Hypothalamus (tissue), 51 donors: ENCODE data around the gene TBX5.

Experiments used
- DNase-seq, 51 donors: peaks; one replicate each; lab custom pipeline; 2025; lab: John Stamatoyannopoulos, UW

Gene TBX5

DNA sequence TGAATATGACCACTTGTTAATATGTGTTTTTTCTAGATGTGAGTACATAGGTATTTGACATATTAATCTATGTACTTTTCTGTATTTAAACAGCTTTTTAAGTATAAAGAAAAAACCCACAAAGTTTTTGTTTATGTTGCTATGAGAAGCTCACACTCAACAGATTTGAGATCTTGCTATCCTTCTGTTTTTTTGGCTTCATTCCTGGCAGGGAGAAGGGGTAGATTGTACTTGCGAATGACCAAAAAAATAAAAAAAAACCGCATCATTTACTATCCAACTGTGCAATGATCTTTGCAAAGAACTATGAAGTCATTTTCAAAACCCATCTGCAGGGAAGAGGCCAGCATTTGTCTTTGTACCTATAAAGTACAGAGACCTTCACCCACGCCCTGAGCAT is 28.4 kb upstream of the TBX5 start:
- no peak for DNase-seq

DNA sequence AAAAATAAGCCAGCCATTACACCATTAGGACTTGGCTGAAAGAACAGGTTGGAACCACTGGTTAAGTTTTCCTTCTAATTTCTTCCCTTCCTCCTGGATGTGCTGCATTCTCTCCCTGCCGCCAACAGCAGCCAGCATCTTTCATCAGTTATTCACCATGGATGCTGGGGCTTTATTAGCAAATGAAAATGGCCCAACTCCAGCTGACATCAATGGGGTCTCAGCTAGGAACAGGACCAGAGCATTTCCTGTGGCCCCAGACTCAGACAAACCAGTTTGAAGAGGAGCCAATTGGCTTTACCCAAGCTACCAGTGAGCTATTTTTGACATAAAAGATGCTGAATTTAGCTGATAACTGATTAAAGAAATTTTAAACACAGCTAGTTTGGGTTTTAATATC is 26.0 kb upstream of the TBX5 start:
- no peak for DNase-seq

GRCh38 chr12:114430306-114430705 is 24.4 kb upstream of the TBX5 start:
- DNase-seq: no peak

- no peak for DNase-seq
Measured at GRCh38 chr12:114425031-114425626, 19.2 kb upstream of the TBX5 start.

DNA sequence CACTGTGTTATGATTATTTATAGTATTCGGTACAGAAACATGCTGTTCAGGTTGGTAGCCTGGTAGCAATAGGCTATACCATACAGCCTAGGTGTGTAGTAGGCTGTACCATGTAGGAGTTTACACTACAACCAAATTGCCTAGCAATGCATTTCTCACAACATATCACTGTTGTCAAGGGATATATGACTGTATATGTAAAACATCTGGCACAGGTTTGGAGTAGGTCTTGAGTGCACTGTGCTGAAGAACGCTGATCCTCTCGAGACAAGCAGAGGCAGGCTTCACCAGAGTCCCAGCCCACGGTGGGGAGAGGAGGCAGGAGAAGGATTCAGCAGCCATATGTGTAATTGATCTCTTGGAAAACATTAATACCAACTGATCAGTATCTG is 15.0 kb upstream of the TBX5 start:
- DNase-seq: no peak

- no peak for DNase-seq
Measured at GRCh38 chr12:114420182-114420943, 14.4 kb upstream of the TBX5 start.

DNA sequence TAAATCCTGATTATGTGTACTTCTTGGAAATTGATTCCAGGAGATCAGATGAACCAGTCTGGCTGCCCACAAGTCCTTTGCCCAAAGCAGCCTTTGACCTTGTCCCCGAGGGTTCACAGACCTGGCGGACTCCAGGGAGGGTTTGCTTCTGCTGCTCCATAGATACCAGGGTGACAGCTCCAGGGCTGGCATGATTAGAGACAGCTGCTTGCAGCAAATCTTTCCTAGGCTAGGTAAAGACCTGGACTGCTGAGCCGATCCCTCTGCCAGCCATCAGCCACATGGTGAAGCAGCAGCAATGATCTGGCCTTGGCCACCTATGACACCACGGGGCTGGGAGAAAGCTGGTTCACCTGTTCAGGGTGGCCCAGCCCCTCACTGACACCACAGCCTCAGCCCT is 10.1 kb upstream of the TBX5 start:
- peak in 1 of 51 donors; percentile 1 for DNase-seq

- no peak for DNase-seq
Measured at GRCh38 chr12:114415525-114415868, 9.6 kb upstream of the TBX5 start.

DNA sequence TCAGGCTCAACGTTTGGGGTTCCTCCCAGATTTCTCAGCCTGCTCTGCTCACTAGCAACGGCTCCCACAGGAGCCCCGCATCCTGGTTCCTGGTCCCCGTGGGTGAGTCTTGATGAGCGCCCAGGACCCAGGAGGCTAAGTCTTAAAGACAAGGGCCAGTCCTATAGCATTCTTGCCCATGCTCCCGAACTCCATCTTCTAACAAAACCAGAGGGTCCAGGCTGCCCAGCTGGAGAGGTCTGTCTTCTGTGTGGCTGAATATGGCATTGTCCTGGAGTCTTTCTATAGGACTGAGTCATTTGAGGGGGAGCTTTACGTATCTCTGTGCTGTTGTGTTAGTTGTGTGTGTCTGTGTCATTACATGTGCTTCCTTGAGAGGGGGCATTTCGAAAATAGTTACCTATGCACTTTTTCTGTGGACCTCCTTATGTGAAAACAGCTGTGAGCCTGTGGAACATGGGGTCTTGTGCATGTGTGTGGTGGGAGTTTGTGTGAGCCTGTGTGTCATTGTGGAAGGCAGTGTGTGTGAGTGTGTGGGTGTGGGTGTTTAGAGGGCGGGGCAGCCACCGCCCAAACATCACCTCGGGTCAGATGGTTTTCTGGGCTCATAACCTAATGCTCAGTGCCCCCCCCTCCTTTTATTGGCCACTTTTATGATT is 9.1 kb upstream of the TBX5 start:
- no peak for DNase-seq

GRCh38 chr12:114414031-114414865 is 8.3 kb upstream of the TBX5 start:
- DNase-seq: no peak

GRCh38 chr12:114412825-114413749 is 7.1 kb upstream of the TBX5 start:
- DNase-seq: no peak

GRCh38 chr12:114412307-114412706 is 6.4 kb upstream of the TBX5 start:
- no peak for DNase-seq

GRCh38 chr12:114411071-114411837 is 5.3 kb upstream of the TBX5 start:
- DNase-seq: no peak

DNA sequence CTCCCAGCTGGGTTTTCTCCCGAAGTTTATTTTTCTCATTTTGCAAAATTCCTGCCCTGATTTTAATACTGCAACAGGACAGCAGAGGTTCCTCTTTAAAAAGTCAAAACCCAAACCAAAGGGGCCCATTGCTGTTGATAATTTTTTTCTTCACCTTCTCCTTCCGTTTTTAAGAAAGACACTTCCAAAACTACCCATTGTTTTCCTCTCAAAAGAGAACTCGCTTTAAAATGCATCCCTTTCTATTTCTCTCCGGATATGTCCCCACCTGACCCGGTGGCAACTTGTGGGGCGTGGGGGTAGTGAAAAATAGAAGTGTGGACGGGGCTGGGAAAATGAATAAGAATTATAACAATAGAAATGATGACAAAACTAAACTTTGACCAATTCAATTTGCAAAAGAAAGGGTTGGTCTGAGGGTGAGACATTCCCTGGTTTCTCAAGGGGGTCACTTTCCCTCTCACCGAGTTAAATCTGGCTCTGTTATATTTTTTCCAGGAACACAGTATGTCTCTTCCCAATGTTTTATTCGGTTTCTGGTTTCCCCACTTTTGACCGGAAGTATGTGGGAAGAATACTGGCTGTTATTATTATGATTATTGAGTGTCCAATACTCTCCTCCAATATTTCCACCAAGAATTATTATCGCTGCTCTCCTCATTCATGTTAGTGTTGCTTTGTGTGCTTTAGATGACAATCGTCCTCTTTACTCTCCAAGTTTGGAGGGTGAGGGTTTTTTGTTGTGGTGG is 4.1 kb upstream of the TBX5 start:
- DNase-seq: no peak

DNA sequence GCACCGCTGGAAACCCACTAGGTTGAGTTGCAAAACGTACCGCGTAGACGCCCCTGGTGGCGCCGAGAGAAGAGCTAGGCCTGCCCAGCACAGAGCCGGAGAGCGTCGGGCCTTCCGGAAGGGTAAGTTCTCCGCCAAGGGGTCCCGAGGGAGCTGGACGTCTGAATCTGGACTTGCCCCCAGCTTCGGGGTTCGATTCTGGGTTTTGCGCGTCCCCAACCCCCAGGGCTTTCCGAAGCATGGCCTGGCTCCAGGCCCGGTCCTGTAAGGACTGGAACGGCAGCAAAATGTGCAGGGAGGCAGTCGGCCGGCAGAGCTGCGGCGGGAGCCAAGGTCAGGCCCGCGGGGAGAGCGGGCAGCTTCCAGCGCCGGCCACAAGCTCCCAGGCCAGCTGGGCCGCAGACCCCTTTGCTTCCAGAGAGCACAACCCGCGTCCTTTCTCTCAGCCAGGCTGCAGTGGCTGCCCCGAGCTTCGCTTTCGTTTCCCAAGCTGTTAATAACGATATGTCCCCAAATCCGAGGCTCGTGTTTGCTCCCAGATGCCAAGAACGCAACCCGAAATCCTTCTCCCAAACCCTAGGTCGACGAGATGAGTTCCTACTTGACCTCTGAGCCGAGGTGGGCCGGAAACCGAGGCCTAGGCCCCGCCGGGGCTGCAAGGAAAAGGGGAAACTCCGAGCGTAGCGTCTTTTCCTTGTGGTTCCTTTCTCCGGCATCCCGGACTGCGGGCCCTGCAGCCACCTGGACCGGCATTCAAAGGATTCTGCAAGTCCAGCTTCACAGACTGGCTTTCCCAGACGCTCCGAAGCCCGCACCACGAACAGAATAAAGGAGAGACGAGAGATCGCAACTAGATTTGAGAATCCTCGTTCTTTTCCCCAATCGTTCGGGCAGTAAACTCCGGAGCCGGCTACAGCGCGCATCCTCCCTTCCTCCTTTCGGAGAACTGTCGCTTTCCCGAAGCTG is 3.2 kb upstream of the TBX5 start:
- no peak for DNase-seq

GRCh38 chr12:114408471-114408885 is 2.5 kb upstream of the TBX5 start:
- no peak for DNase-seq

- DNase-seq: no peak
Measured at GRCh38 chr12:114407842-114408411, 2.0 kb upstream of the TBX5 start.
